Left ventricle myocardium superior (tissue), 1 donor: ENCODE measurements around the gene RNF144A. TPM values are rescaled to one million over a fixed set of nuclear protein-coding genes. Genes with fewer than 3 reads are reported as not detected.

ENCODE experiments used
- ATAC-seq: fragments of 200-7000 bp; cut with Tn5 transposase; one replicate; pipeline ENCODE4 v1.9.1; 2020; ENCODE audit warnings: mild to moderate bottlenecking, moderate library complexity
- DNase-seq: peaks from one replicate; pipeline ENCODE4 v3.0.0-alpha.2; 2020
- intact Hi-C: fragments of 100-400 bp; cut with micrococcal nuclease; formaldehyde crosslinking; loops from one replicate; pipeline ENCODE4 v1.11.0; 2022
- total RNA-seq: library from RNA; stranded (reverse); fragmentation: NEBNext Ultra II Directional; extraction: Animal tissue kit (Norgen Biotek cat#: 25700); gene quantifications from one replicate; pipeline ENCODE4 v1.2.1, GENCODE V29; 2021
- donor health status: DM: no; HTN: yes; CAD: no; lungs with severe emphysema.

RNF144A gene
- total RNA-seq, 1 donor from 2014 or later, result 15.6 TPM

- DNase-seq, result no peak
- intact Hi-C loops, result no loop called here
- no peak for ATAC-seq
Observed at GRCh38 chr2:7089284-7089683, 172.1 kb downstream of the RNF144A start.

- intact Hi-C loops, result no loop called here
- ATAC-seq, result no peak
Observed at GRCh38 chr2:7089898-7090510, 172.8 kb downstream of the RNF144A start.

GRCh38 chr2:7093376-7093775 is 176.2 kb downstream of the RNF144A start:
- intact Hi-C loops, result no loop called here
- DNase-seq, result no peak
- ATAC-seq, result no peak

More at GRCh38 chr2:7089898-7090510, 172.8 kb downstream of the RNF144A start:
- DNase-seq, result no peak

Other genes with a start within 250 kb of the RNF144A start
- gene CMPK2, start 51.5 kb upstream of the RNF144A start, total RNA-seq, result 3.9 TPM
- 4.8 TPM for gene RSAD2, start 39.6 kb upstream of the RNF144A start, total RNA-seq